Stimulated activated CD4-positive, alpha-beta T cell treated with anti-CD3 and anti-CD28 coated beads, Interleukin-15, amount 100 ng/mL, for 48 hours (primary cell): ENCODE results near the gene KCNMB1.

ENCODE experiments used
- DNase-seq, 2 donors: peaks; one replicate each; pipeline ENCODE4 v3.0.0-alpha.2; 2020; ENCODE audit warnings: low read depth in 2 of 2

KCNMB1 gene

DNA sequence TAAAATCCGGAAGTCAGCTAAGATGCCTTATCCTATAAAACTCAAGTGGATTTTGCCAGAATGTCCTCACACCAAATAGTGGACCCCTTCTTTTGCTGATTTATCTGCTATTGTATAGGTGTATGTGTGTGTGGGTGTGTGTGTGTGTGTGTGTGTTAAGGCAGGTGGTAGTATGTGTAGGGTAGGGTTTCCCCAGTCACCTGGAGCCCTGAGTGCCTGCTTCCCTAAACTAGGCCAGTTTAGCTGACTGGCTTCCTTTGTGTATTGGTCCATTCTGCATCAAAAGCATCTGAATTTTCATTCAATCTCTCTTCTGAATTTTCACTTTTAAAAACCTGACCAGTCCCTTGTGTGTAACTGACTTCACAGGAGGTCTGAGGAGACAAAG is 49.4 kb downstream of the KCNMB1 start:
- no peak for DNase-seq

DNA sequence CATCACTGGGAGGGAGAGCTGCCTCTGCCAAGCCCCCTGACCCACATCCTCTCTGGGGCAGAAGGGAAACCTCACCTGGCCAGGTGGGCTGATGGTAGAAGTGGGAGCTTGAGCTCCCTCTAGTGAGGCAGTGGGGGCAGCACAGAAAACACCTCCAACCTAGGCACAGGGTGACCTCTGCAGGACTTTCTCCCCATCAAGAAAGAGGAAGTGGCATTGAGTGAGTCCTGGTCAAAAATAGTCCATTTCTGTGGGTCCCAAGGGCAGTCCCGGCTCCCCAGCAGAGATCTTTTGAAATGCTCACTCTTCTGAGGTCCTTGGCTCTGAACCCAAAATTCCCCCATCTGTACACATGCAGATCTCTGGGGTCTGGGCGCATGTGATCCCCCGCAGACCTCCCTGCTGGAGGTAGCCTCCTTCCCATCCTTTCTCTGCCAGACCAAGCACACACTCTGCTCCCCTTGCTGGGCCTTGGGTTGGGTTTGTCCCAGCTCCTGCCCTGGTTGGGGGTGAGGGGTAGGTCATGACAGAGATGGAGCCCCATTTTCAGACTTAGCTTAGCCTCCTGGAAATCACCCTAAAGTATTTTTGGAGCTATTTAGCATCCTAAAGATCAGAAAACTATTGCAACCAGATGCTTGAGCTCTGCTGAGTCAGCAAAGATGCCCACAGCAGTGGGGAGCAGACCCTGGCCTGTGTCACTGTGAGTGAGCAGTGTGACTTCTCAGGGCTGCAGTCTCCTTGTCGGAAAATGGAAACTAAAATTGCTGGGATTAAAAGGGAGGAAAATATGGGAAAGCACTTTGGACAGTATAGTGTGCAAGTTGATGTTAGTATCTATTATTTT is 50.0 kb downstream of the KCNMB1 start:
- peak; percentile 37 to 44 for DNase-seq

DNA sequence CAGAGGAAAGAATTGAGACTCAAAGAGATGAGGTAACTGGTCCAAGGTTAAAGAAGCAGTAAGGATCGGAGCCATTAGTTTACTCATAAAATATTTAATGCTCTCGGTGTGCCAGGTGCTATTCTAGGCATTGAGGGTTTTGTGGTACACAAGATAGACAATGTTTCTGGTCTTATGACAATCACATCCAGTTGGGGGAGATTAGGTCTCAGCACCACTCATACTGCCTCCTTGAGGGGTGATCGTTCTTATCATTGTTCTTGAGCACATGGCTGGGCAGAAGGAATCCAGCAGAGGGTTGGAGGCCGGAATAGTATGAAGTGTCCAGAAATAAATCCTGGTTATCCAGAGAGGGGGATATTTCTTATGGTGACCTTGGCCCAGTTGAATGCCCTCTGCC is 50.9 kb downstream of the KCNMB1 start:
- no peak for DNase-seq

DNA sequence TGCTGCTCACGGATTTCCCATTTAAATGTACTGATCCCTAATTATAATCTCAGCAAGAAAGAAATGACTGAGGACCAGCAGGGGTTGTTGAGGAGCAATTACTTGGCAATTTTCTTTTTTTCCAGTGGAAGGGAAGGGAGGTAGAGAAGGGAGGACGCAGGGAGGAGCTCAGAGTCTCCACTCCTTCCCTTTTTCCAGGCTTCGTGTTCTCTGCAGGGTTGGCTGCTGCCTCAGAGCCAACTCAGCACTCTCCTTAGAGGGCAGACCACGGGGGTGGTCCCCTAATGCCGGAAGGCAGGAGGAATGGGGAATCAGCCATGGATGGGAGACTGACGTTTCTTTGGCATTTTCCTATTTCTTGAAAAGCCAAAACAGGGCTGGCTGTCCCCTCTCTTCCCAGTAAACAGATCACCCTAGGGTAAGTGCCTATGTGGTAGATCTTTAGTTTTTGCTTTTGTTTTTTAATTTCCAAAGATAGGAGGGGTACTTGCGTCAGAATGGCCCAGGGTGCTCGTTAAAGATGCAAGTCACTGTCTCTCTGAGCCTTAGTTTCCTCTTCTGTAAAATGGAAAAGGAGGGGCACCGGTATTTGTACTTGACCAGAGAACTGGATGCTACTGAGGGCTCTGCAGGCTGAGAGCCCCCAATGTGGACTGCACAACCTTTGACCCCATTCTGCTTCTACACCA is 52.0 kb downstream of the KCNMB1 start:
- DNase-seq = no peak

DNA sequence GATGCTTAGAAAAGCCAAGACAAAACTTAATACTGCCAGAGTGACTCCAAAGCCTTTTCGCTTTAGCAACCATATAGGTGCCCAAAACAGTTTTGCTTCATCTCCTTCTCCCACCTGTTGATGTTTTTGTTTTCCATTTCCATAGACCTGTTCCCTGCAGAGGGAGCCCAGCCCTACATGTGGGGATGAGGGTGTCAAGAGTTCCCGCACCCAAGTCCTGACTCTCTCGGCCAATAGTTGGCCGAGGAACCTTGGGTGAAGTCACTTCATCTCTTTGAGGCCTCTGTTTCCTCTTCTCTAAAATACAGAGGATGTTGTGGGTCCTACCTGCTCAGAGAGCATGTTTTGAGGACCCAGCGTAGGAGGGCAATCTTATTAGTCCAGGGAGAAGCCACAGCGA is 53.1 kb downstream of the KCNMB1 start:
- no peak for DNase-seq

DNA sequence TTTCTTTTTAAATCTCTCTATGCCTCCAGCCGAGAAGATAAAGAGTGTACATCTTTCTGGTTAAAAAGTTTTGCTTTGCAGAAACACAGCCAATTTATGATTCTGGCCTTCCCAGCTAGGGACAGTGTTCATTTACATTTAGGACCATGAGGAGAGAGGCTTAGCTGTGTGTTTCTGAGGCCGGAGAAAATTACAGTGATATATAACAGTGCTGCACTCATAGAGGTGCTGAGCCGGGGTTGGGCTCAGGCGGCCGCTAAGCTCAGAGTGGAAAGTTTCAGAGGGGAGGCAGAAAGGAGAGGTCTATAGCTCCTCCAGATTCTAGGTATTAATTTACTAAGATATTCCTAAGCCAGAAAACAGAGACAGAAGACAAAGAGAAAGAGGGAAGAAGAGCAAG is 54.5 kb downstream of the KCNMB1 start:
- no peak for DNase-seq

DNA sequence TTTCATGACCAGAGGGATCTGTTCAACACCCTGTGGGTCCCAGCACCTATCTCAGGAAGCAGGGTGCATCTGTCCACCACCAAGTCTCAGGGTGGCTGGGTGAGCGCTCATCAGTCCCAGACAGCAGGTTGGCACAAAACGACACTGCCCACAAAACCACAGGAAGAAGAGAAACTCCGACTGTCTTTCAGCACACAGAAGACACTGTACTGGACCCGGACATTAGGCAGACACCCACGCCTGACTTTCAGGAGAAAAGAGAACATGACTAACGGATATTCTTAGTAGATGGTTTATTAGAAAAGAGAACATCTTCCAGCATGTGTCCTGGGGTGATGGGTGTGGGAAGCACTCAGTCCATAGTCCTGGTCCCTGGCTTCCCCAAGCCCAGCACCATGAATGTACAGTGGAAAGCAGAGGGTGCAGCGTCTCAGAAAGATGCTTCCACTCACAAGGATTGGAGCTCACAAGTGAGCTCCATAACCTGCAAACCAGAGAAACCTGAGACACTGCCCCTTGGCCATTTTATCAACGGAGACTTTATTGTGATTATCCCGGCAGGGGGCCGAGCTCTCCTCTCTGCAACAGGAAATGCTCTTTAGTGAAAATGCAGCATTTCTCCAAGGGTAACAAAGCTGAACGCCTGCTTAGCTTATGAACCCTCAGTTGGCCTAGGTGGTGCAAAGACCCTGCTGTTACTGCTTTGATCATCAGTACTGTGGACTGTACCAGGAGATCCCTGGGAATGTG is 55.8 kb downstream of the KCNMB1 start:
- DNase-seq = peak; percentile 52 to 54

DNA sequence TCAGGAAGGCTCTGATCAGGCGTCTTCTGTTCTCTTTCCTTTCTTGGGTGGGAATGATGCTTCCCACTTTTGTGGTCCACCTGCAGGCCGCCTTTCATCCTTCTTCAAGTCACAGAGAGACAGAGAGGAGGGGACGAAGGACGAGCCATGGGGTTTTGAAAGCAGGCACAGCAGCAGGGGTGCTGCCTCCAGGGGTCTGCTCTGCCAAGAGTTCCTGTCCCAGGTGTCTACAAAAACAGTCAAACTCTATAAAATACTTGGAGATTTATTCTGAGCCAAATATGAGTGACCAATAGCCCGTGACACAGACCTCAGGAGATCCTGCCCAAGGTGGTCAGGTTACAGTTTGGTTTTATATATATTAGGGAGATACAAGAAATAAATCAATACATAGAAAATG is 57.1 kb downstream of the KCNMB1 start:
- DNase-seq = no peak

DNA sequence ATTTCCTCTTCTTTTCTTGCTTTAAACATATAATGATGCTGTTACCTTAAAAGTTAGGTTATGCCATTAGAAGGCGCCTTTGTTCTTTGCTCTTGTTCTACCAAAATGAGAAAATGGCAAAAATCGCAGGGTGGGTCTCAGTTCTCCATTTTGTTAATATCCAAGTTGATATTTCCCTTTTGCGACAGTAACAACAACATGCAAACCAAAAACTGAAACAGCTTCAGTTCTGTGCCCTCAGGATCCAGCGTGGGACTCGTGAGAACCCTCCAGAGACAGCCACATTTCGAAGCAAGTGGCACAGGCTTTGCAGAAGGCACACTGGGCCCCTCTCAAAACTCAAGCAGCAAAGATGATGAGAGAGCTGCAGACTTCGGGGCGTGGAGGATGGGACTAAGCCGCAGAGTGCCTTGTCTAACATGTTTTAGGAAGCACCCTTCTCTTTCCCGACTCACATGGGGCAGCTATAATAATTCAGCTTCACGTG is 58.6 kb downstream of the KCNMB1 start:
- DNase-seq = no peak

DNA sequence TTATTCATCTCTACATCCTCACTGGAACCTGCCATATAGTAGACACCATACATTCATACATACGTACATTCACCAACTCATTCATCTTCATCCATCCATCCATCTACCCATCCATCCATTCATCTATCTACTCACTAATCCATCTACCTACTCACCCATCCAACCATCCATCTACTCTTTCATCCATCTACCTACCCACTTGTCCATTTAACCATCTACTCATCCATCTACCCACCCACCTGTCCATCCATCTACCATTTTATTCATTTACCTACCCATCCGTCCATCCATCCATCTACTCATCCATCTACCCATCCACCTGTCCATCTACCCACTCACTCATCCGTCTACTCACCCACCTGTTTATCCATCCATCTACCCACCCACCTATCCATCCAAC is 59.6 kb downstream of the KCNMB1 start:
- DNase-seq = no peak

DNA sequence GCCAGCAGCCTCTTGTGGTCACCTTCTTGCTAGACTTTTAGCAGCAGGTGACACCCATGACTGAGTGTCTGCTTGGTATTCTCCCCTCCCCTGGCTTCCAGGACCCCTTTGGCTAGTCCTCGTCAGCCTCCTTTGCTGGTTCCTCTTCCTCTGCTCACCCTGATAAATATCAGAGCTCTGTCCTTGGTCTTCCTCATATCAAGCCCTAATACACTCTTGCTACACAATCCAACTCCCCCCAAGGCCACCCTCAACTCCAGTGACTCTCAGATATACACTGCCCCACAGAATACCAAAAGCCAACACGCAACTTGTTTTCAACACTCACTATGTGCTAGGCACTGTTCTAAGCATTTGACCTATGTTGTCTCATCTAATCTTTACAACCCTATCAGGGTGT is 61.3 kb downstream of the KCNMB1 start:
- no peak for DNase-seq

DNA sequence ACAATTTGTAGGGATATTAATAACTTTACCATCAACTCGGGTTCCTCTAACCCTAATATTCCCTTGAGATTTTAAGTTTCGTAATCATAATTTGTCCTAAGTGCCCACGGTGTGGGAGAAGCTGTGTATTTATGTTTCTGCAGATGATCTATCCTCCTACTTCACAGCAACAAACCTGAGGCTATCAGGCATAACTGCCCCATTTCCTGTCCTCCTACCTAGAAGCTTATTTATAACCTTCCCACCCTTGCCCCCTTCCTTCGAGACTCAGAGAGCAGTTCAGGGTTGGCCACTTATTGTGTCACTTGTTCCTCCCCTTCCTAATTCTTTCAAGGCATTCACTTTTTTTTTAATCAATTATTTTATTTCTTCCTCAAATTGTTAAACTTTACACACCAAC is 62.0 kb downstream of the KCNMB1 start:
- no peak for DNase-seq
